WTC11 (cell line): ENCODE results near the gene DHDDS. TPM values are rescaled to one million over a fixed set of nuclear protein-coding genes. Genes with fewer than 3 reads are reported as not detected.

ENCODE experiments used
- ATF1 ChIP-seq: sonication (generic); formaldehyde crosslinking; IDR thresholded peaks from 2 replicates; pipeline ENCODE4 v1.8.1; 2023; ENCODE audit warnings: mild to moderate bottlenecking, moderate library complexity, missing genetic modification reagents
- CTCF ChIP-seq: fragments of 200-600 bp; IDR thresholded peaks from 2 replicates; pipeline ENCODE4 v1.8.0; 2022; ENCODE audit warnings: antibody characterized with exemption
- E2F1 ChIP-seq: sonication (generic); formaldehyde crosslinking; IDR thresholded peaks from 2 replicates; pipeline ENCODE4 v1.8.0; 2022; ENCODE audit warnings: mild to moderate bottlenecking, missing genetic modification reagents
- ELF4 ChIP-seq: sonication (generic); formaldehyde crosslinking; IDR thresholded peaks from 2 replicates; pipeline ENCODE4 v1.8.1; 2022; ENCODE audit warnings: low read depth, mild to moderate bottlenecking, moderate library complexity, missing genetic modification reagents
- ESRRA ChIP-seq: sonication (generic); formaldehyde crosslinking; IDR thresholded peaks from 2 replicates; pipeline ENCODE4 v1.8.1; 2022; ENCODE audit warnings: mild to moderate bottlenecking, missing genetic modification reagents, borderline replicate concordance
- FOXJ3 ChIP-seq: sonication (generic); formaldehyde crosslinking; IDR thresholded peaks from 2 replicates; pipeline ENCODE4 v1.9.0; 2021; ENCODE audit warnings: missing genetic modification reagents, mild to moderate bottlenecking, borderline replicate concordance
- HMGA2 ChIP-seq: fragments of 250-450 bp; sonication (Bioruptor Pico); IDR thresholded peaks from 2 replicates; pipeline ENCODE4 v1.4.0; 2021; ENCODE audit warnings: mild to moderate bottlenecking, moderate library complexity
- IRF2 ChIP-seq: sonication (generic); formaldehyde crosslinking; IDR thresholded peaks from 2 replicates; pipeline ENCODE4 v1.8.0; 2022; ENCODE audit warnings: low read depth, missing genetic modification reagents, borderline replicate concordance
- MAX ChIP-seq: sonication (generic); formaldehyde crosslinking; IDR thresholded peaks from 2 replicates; pipeline ENCODE4 v1.8.0; 2022; ENCODE audit warnings: mild to moderate bottlenecking, missing genetic modification reagents
- NFATC4 ChIP-seq: fragments of 250-450 bp; sonication (Bioruptor Pico); IDR thresholded peaks from 2 replicates; pipeline ENCODE4 v1.9.0; 2021; ENCODE audit warnings: mild to moderate bottlenecking
- OVOL2 ChIP-seq: fragments of 250-450 bp; sonication (Bioruptor Pico); IDR thresholded peaks from 2 replicates; pipeline ENCODE4 v1.9.0; 2021; ENCODE audit warnings: mild to moderate bottlenecking, borderline replicate concordance
- RORB ChIP-seq: fragments of 250-450 bp; sonication (Bioruptor Pico); IDR thresholded peaks from 2 replicates; pipeline ENCODE4 v1.9.0; 2021; ENCODE audit warnings: mild to moderate bottlenecking
- TEAD4 ChIP-seq: sonication (generic); formaldehyde crosslinking; IDR thresholded peaks from 2 replicates; pipeline ENCODE4 v1.8.0; 2022; ENCODE audit warnings: mild to moderate bottlenecking, missing genetic modification reagents
- ZBTB21 ChIP-seq: sonication (generic); formaldehyde crosslinking; IDR thresholded peaks from 2 replicates; pipeline ENCODE4 v1.8.1; 2023; ENCODE audit warnings: mild to moderate bottlenecking, missing genetic modification reagents, borderline replicate concordance
- ZMAT4 ChIP-seq: fragments of 250-450 bp; sonication (Bioruptor Pico); IDR thresholded peaks from 2 replicates; pipeline ENCODE4 v1.9.0; 2021; ENCODE audit warnings: mild to moderate bottlenecking
- ZNF138 ChIP-seq: sonication (generic); formaldehyde crosslinking; conservative IDR thresholded peaks from 2 replicates; pipeline ENCODE4 v1.8.1; 2022; ENCODE audit warnings: mild to moderate bottlenecking, moderate library complexity, missing genetic modification reagents
- ZNF532 ChIP-seq: fragments of 250-450 bp; sonication (Bioruptor Pico); IDR thresholded peaks from 2 replicates; pipeline ENCODE4 v1.9.0; 2021; ENCODE audit warnings: mild to moderate bottlenecking, borderline replicate concordance
- ZSCAN18 ChIP-seq: fragments of 250-450 bp; sonication (Bioruptor Pico); IDR thresholded peaks from 2 replicates; pipeline ENCODE4 v2.1.2; 2022; ENCODE audit warnings: mild to moderate bottlenecking, moderate library complexity
- total RNA-seq: library from RNA; stranded (reverse); gene quantifications from 3 replicates; pipeline ENCODE4 v1.2.3, GENCODE V29; 2021
- TF ChIP-seq, protein P1 (sequence below): sonication (generic); formaldehyde crosslinking; IDR thresholded peaks from 2 replicates; pipeline ENCODE4 v1.8.0; 2022; ENCODE audit warnings: mild to moderate bottlenecking, missing genetic modification reagents
- TF ChIP-seq, protein P2 (sequence below): sonication (generic); formaldehyde crosslinking; IDR thresholded peaks from 2 replicates; pipeline ENCODE4 v1.8.0; 2023; ENCODE audit warnings: missing genetic modification reagents
- TF ChIP-seq, protein P3 (sequence below): fragments of 250-450 bp; sonication (Bioruptor Pico); IDR thresholded peaks from 2 replicates; pipeline ENCODE4 v1.9.0; 2021; ENCODE audit warnings: moderate library complexity, mild to moderate bottlenecking, inconsistent platforms, borderline replicate concordance
- TF ChIP-seq, protein P4 (sequence below): fragments of 250-450 bp; sonication (Bioruptor Pico); IDR thresholded peaks from 2 replicates; pipeline ENCODE4 v1.8.0; 2021; ENCODE audit warnings: mild to moderate bottlenecking

Gene DHDDS
- total RNA-seq, 1 experiment from 2014 or later = 55.4 TPM

GRCh38 chr1:26471498-26472319 is 39.6 kb downstream of the DHDDS start (continued):
- TF ChIP-seq ZNF532 (CRISPR knock-in tag) = 0 out of 2 replicates have a peak, but pooled peaks have one; percentile 62
- TF ChIP-seq IRF2 = no peak
- TF ChIP-seq, protein P1, sequence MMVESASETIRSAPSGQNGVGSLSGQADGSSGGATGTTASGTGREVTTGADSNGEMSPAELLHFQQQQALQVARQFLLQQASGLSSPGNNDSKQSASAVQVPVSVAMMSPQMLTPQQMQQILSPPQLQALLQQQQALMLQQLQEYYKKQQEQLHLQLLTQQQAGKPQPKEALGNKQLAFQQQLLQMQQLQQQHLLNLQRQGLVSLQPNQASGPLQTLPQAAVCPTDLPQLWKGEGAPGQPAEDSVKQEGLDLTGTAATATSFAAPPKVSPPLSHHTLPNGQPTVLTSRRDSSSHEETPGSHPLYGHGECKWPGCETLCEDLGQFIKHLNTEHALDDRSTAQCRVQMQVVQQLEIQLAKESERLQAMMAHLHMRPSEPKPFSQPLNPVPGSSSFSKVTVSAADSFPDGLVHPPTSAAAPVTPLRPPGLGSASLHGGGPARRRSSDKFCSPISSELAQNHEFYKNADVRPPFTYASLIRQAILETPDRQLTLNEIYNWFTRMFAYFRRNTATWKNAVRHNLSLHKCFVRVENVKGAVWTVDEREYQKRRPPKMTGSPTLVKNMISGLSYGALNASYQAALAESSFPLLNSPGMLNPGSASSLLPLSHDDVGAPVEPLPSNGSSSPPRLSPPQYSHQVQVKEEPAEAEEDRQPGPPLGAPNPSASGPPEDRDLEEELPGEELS = peak; percentile 64; the same call in 1 of the 2 replicates
- no peak for TF ChIP-seq ZMAT4 (CRISPR knock-in tag)
- TF ChIP-seq ESRRA = peak; percentile 74; the same call in 1 of the 2 replicates
- no peak for TF ChIP-seq ZSCAN18 (CRISPR knock-in tag)
- TF ChIP-seq HMGA2 (CRISPR knock-in tag) = no peak; the same call in 1 of the 2 replicates
- peak; percentile 68 for TF ChIP-seq MAX (CRISPR knock-in tag)
- TF ChIP-seq ZBTB21 (CRISPR knock-in tag) = no peak
- TF ChIP-seq OVOL2 (CRISPR knock-in tag) = no peak
- TF ChIP-seq ZNF138 (CRISPR knock-in tag) = no peak
- no peak for TF ChIP-seq ELF4
- TF ChIP-seq E2F1 (CRISPR knock-in tag) = no peak; the same call in 1 of the 2 replicates
- TF ChIP-seq NFATC4 (CRISPR knock-in tag) = peak; percentile 33; the same call in 1 of the 2 replicates
- TF ChIP-seq, protein P2, sequence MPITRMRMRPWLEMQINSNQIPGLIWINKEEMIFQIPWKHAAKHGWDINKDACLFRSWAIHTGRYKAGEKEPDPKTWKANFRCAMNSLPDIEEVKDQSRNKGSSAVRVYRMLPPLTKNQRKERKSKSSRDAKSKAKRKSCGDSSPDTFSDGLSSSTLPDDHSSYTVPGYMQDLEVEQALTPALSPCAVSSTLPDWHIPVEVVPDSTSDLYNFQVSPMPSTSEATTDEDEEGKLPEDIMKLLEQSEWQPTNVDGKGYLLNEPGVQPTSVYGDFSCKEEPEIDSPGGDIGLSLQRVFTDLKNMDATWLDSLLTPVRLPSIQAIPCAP = no peak; the same call in 1 of the 2 replicates
- TF ChIP-seq ATF1 = 0 out of 2 replicates have a peak, but pooled peaks have one; percentile 81
- TF ChIP-seq, protein P3, sequence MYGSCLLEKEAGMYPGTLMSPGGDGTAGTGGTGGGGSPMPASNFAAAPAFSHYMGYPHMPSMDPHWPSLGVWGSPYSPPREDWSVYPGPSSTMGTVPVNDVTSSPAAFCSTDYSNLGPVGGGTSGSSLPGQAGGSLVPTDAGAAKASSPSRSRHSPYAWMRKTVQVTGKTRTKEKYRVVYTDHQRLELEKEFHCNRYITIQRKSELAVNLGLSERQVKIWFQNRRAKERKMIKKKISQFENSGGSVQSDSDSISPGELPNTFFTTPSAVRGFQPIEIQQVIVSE = no peak
- no peak for TF ChIP-seq FOXJ3 (CRISPR knock-in tag)
- TF ChIP-seq TEAD4 (CRISPR knock-in tag) = 0 out of 2 replicates have a peak, but pooled peaks have one; percentile 31
- TF ChIP-seq CTCF = no peak
- no peak for TF ChIP-seq RORB (CRISPR knock-in tag)
- TF ChIP-seq, protein P4, sequence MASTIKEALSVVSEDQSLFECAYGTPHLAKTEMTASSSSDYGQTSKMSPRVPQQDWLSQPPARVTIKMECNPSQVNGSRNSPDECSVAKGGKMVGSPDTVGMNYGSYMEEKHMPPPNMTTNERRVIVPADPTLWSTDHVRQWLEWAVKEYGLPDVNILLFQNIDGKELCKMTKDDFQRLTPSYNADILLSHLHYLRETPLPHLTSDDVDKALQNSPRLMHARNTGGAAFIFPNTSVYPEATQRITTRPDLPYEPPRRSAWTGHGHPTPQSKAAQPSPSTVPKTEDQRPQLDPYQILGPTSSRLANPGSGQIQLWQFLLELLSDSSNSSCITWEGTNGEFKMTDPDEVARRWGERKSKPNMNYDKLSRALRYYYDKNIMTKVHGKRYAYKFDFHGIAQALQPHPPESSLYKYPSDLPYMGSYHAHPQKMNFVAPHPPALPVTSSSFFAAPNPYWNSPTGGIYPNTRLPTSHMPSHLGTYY = no peak
